ENCODE data around the gene NHLH1. TPM values are rescaled to one million over a fixed set of nuclear protein-coding genes. Genes with fewer than 3 reads are reported as not detected.

Gene NHLH1
- total and polyA plus RNA-seq, 2 of the 4 experiments (the other 2 are of a cell fraction) = 0.14 TPM; not detected in 1

- ChIA-PET POLR2A (ENCODE audit: unreplicated experiment) (no interaction called here), CTCF (no interaction called here)
- TF ChIP-seq RAD21 (IDR thresholded peaks at IDR 0.05; ENCODE audit: low read length) = no peak
- TF ChIP-seq ELK1 (IDR thresholded peaks at IDR 0.05; ENCODE audit: borderline replicate concordance, low read depth, low read length) = no peak
- TF ChIP-seq NFE2L2 (IDR thresholded peaks at IDR 0.05; ENCODE audit: low read depth, low read length) = no peak
- TF ChIP-seq USF2 (IDR thresholded peaks at IDR 0.05; ENCODE audit: low read depth, low read length) = no peak
- no peak for TF ChIP-seq CTCF (conservative IDR thresholded peaks at IDR 0.05; ENCODE audit: low read depth, low read length)
- no peak for TF ChIP-seq POLR2A (IDR thresholded peaks at IDR 0.05; ENCODE audit: low read depth, low read length)
- no peak for TF ChIP-seq BHLHE40 (IDR thresholded peaks at IDR 0.05; ENCODE audit: low read depth, low read length)
- TF ChIP-seq MXI1 (IDR thresholded peaks at IDR 0.05; ENCODE audit: borderline replicate concordance, low read depth, low read length) = no peak
- no peak for TF ChIP-seq SMC3 (IDR thresholded peaks at IDR 0.05; ENCODE audit: low read depth, low read length)
- TF ChIP-seq RFX5 (IDR thresholded peaks at IDR 0.05; ENCODE audit: low read depth, low read length) = no peak
- Histone ChIP-seq H4K5ac (ENCODE audit: low read depth, low read length) (peak overlapping the region; percentile 26; the same call in 1 of the 2 replicates), H2BK5ac (ENCODE audit: low read depth, low read length, poor library complexity, severe bottlenecking) (no peak overlapping the region), H3K4me3 (ENCODE audit: insufficient read depth, low read depth, low read length) (no peak overlapping the region), H2BK20ac (ENCODE audit: low read depth, low read length) (no peak overlapping the region), H3K56ac (ENCODE audit: extremely low read depth, insufficient read depth, low read length) (no peak overlapping the region), H3K23ac (ENCODE audit: low read depth, low read length) (no peak overlapping the region), H3K9me1 (ENCODE audit: insufficient read depth, low read length) (no peaks in the 10 kb centered on the region), H3K4me1 (ENCODE audit: control insufficient read depth, insufficient read depth, low read length) (no peaks in the 10 kb centered on the region), H3K27ac (ENCODE audit: insufficient read depth, low read length) (no peak overlapping the region), H3K4ac (ENCODE audit: low read depth, low read length) (no peak overlapping the region), H3K9ac (ENCODE audit: low read depth, low read length) (no peak overlapping the region), H2BK15ac (ENCODE audit: low read depth, low read length) (no peak overlapping the region), H2BK120ac (ENCODE audit: low read depth, low read length) (no peak overlapping the region), H3K36me3 (ENCODE audit: control insufficient read depth, insufficient read depth, low read length) (peaks cover 62% of the 10 kb centered on the region), H3K18ac (ENCODE audit: low read depth, low read length) (no peak overlapping the region), H4K20me1 (ENCODE audit: insufficient read depth, low read length) (peaks cover 21% of the 10 kb centered on the region), H2AFZ (replicated peaks; ENCODE audit: low read length, poor library complexity) (no peak overlapping the region), H3K4me2 (ENCODE audit: low read depth, low read length) (no peak overlapping the region), H3K27me3 (ENCODE audit: control insufficient read depth, insufficient read depth, low read length) (no peaks in the 10 kb centered on the region), H2AK9ac (replicated peaks; ENCODE audit: low read depth, low read length, poor library complexity) (no peak overlapping the region), H4K8ac (ENCODE audit: low read depth in 2 of 2, low read length in 2 of 2) (no peak overlapping the region), H3K79me1 (ENCODE audit: low read depth in 1 of 2, low read length in 2 of 2) (peaks cover 10 to 32% of the 10 kb centered on the region in 2 experiments), H2AK5ac (ENCODE audit: low read depth, low read length) (no peak overlapping the region), H4K91ac (ENCODE audit: insufficient read depth, low read depth, low read length) (no peak overlapping the region), H3K9me3 (ENCODE audit: control insufficient read depth, insufficient read depth, low read length) (no peaks in the 10 kb centered on the region), H3K14ac (replicated peaks; ENCODE audit: low read depth, low read length) (no peak overlapping the region)
- intact Hi-C loops (cut with micrococcal nuclease) (loop anchor here (5.0 kb wide), 1 partner anchor 33 kb away; no protein-coding TSS in a partner anchor), dilution Hi-C loops (cut with HindIII; ENCODE audit: low sequenced_read_pairs, unreplicated experiment) (no loop called here), in situ Hi-C loops (cut with MboI; ENCODE audit: low sequenced_read_pairs) (loop anchor here (5.0 kb wide), 1 partner anchor 33 kb away; no protein-coding TSS in a partner anchor)
- no peak for DNase-seq
- BruUV-seq (replicated peaks) = no TSS peak
- no peak for ATAC-seq (ENCODE audit: low read depth)
Observed at GRCh38 chr1:160330119-160330518, 36.8 kb upstream of the NHLH1 start.
